ENCODE results near the gene CLDN5.

DNA sequence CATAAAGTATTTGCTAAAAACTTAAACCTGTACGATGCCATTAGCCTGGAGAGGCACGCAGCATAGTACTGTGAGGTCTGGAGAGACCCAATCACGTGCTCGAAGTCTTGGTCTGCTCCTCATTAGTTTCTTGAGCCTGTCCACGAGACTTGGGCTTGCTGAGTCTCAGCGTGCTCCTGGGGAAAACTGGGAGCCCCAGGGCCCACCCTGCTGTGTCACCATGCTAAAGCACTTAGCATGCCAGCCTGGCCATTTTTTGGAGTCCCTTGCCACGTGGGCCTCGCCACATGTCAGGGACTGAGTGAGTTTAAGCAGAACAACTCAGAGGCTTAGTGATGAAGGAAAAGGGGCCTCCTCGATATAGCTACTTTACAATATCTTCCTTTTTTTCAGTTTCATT, 41.9 kb downstream of the CLDN5 start:
- no peak for TF ChIP-seq TAF1 (IDR thresholded peaks at IDR 0.05; ENCODE audit: low read depth)
- TF ChIP-seq, protein P1, sequence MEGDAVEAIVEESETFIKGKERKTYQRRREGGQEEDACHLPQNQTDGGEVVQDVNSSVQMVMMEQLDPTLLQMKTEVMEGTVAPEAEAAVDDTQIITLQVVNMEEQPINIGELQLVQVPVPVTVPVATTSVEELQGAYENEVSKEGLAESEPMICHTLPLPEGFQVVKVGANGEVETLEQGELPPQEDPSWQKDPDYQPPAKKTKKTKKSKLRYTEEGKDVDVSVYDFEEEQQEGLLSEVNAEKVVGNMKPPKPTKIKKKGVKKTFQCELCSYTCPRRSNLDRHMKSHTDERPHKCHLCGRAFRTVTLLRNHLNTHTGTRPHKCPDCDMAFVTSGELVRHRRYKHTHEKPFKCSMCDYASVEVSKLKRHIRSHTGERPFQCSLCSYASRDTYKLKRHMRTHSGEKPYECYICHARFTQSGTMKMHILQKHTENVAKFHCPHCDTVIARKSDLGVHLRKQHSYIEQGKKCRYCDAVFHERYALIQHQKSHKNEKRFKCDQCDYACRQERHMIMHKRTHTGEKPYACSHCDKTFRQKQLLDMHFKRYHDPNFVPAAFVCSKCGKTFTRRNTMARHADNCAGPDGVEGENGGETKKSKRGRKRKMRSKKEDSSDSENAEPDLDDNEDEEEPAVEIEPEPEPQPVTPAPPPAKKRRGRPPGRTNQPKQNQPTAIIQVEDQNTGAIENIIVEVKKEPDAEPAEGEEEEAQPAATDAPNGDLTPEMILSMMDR (IDR thresholded peaks at IDR 0.05; ENCODE audit: poor library complexity, severe bottlenecking), result no peak
- no peak for TF ChIP-seq SMC3 (conservative IDR thresholded peaks at IDR 0.05; ENCODE audit: poor library complexity)
- no peak for TF ChIP-seq EZH2 (IDR thresholded peaks at IDR 0.05; ENCODE audit: borderline replicate concordance, insufficient read depth, low read length, poor library complexity, severe bottlenecking)
- no peak for TF ChIP-seq EP300 (conservative IDR thresholded peaks at IDR 0.05; ENCODE audit: poor library complexity, severe bottlenecking)
